Fibroblast of lung (primary cell): ENCODE measurements around the gene ZNF598.

Experiments
- CTCF ChIP-seq, 2 donors: IDR thresholded peaks in 1 of 2; conservative IDR thresholded peaks in 1 of 2; 1 replicate in 1 of 2; 2 replicates in 1 of 2; pipeline ENCODE4 v1.5.1; 2011 to 2012; ENCODE audit warnings: low read length in 2 of 2, control low read depth in 1 of 2, inconsistent platforms in 1 of 2, low read depth in 1 of 2, mild to moderate bottlenecking in 1 of 2
- EZH2 ChIP-seq: IDR thresholded peaks from 2 replicates; pipeline ENCODE4 v1.5.1; 2012; ENCODE audit warnings: low read length, control low read depth, mild to moderate bottlenecking; ENCODE audit errors: missing control alignments

- TF ChIP-seq EZH2 (no peak), CTCF (conservative IDR thresholded peaks at IDR 0.05 in 1 of 2, IDR thresholded peaks at IDR 0.05 in 1 of 2; ENCODE audit: low read depth in 1 of 2, low read length in 2 of 2) (no peak)
Observed at GRCh38 chr16:2027024-2028010, 17.7 kb upstream of the ZNF598 start.
